Activated CD8-positive, alpha-beta memory T cell treated with anti-CD3 and anti-CD28 coated beads for 48 hours (primary cell): ENCODE measurements around the gene SORL1.
A peak's percentile ranks its signal among the peaks of the same experiment; 100 is the strongest.
"Not testable (repeated sequence)": the region's sequence is repeated elsewhere in the genome, so short reads cannot be mapped to it uniquely, and the experiment has no call there.

Experiments
- DNase-seq, 3 experiments: peaks; one replicate each; pipeline ENCODE4 v3.0.0-alpha.2; 2020; ENCODE audit warnings: low read depth in 2 of 3, low spot score in 2 of 3

Gene SORL1

DNA sequence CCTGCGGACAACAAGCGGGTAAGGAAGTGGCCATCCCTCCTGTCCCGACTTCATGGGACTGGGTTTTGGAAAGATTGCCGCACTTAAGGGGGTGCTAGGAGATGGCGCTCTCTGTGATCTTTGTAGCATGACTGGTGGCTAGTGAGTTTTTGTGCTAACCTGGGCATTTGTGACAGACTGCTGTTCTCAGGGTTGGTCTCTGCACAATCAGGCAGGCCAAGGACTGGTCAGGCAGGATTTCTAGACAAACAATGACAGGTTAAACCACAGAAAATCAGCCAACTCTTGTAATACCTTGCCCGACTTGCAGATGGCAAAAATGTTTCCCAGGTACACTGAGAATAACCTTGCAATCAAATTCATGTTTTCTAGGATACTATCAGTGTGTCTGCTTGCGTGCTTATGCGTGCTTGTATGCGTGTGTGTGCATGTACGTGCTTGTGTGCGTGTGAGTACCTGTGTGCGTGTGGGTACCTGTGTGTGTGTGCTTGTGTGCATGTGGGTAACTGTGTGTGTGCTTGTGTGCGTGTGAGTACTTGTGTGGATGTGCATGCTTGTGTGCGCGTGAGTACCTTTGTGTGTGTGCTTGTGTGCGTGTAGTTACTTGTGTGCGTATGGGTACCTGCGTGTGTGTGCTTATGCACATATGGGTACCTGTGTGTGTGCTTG is 26.2 kb downstream of the SORL1 start:
- no peak for DNase-seq

DNA sequence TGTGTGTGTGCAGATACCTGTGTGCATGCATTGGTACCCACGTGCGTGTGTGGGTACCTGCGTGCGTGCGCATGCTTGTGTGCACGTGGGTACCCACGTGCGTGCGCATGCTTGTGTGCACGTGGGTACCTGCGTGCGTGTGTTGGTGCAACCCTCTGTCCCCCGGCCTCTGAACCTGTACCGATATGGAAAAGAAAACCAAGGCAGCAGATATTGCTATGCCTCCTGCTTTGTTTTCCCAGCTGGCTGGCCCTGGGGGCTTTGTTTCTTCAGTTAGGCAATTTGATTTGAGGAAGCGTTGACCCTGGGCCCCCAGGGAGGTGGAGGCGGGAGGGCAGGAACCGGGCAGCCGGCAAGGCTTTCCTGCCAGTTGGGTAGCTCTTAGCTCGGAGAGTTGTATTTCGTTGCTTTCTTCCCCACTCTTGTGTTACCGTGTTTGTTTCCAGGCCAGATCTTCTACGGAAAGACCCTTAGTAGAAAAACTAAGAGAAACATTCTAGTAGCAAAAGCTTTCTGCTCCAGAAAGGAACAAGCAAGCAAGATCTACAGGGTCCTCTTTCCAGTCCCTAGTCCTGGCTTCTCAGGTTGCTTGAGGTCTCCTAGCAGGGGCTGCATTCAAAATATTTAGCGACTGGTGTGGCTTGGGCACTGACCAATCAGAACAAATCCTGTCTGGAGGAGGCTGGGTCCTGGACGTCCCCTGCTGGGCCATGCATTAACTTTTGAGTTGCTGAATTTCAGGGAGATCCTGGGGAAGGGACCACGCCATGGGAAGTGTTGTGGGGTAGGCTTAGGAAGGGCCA is 27.0 kb downstream of the SORL1 start:
- no peak for DNase-seq

DNA sequence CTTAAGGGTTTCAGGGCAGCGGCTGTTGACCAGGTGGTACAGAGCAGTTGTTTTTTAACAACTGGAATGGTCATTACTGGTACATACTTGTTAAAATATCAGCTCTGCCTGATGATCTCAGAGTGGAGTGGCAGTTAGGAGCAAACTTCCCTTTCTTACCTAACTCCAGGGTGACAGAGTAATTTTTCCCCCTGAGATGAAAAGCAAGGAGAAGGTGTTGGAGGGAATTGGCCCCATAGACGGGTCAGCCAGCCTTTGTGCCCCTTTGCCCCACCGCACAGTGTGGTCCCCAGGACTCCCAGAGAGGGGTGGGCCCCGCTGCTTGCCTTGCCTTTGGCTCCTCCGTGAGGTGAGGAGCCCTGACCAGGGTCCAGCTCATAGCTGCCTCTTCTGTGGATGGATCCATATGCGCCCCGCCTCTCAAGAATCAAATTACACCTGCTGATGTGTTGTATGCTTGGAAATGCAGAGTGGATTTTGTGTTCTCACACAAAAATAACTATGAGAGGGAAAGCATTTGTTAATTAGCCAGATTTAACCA is 27.7 kb downstream of the SORL1 start:
- DNase-seq: no peak

DNA sequence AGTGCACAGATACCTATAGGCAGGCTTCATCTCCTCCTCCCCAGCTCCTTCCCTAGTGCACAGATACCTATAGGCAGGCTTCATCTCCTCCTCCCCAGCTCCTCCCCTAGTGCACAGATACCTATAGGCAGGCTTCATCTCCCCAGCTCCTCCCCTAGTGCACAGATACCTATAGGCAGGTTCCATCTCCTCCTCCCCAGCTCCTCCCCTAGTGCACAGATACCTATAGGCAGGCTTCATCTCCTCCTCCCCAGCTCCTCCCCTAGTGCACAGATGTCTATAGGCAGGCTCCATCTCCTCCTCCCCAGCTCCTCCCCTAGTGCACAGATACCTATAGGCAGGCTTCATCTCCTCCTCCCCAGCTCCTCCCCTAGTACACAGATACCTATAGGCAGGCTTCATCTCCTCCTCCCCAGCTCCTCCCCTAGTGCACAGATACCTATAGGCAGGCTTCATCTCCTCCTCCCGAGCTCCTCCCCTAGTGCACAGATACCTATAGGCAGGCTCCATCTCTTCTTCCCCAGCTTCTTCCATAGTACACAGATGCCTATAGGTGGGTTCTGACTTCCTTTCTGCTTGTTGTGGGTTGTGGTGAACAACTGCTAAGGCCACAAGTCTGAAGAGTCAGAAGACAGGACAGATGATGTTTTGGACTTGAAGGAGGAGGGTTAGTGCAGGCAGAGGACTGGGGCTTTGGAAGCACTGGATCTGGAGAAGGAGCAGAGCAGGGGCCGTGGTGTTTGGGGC is 29.5 kb downstream of the SORL1 start:
- not testable (repeated sequence) for DNase-seq

DNA sequence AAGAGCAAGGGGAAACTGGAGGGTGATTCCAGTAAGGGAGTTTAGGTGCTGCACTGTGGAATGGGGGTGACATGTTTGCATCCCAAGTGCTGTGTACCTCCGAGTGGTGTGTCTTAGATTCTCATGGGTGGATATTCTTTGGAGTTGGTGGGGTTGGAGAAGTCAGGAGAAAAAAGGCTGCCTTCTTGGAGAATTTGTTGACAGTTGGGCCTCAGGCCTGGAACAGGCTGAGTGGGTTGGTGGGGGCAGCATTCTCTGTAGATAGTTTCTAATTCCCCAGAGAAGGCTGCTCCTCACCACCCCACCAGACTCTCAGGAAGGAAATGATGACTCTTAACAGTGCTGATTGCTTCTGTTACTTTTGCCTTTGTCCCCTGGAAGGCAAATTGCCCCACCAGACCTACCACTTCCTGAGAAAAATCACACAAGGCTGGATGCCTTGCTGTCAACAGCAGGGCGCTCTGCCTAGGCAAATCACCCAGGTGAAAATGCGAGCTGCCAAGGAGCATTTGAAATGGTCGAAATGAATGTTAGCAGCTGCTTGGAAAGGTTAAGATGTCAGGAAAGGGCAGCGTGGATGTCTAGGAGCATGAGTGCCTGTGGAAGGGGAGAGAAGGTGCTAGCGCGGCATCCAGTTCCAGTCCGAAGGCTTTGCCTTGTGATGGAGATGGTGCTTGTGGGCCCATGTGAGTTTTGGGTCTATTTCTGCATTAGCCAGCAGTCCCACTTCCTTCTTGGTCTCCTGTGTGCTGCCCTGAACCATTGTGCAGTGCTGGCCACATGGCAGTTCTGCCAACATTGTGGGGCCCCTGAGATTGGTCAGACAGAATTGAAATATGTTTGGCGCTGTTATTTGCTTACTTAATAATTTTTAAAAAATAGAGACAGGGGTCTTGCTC is 30.4 kb downstream of the SORL1 start:
- peak in 1 of 3 experiments; percentile 30 for DNase-seq

DNA sequence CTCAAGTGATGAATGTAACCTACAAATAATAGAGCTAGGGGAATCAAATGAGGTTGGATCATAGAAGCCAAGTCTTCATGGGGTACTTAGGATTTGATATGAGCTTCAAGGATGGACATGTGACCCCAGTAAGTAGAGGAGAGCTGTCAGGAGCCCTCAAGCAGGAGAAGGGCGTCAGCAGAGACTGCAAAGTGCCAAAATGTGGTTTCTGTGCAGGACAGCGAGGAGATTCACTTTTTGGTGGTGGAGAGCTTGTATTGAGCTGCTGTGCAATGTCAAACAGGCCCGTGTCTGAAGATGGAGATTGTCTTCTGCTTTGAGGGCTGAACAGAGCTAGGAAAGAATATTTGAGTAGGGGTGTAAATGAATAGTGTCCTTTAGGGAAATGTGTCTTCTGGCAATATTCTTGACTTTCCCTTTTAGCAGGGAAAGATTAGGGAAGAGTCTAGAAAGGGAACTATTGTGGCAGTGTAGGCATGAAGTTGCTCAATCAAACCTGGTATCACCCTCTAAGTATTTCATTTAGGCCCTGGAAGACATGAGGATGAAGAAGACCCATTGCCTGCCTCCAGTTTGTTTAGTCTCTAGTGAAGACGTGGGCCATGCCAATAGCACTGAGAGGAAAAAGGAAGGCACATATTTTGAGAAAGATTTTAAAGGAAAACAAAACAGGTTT is 31.8 kb downstream of the SORL1 start:
- DNase-seq: no peak

DNA sequence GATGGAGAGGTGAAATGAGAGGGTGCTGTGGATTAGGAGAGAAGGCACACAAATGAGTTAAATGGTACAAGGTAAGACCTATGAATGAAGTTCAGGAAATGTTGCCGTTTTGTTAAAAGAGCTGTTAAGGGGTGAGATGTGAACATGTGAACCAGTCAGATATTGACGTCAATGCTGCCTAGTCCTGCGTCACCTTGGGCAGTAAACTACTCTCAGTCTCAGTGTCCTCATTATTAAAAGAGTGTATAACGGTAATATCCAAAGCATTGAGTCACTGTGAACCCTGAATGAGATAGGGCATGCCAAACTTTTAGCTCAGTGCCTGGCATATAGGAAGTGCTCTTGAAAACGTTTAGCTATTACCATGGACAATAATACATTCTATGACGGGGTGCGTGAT is 33.1 kb downstream of the SORL1 start:
- no peak for DNase-seq

DNA sequence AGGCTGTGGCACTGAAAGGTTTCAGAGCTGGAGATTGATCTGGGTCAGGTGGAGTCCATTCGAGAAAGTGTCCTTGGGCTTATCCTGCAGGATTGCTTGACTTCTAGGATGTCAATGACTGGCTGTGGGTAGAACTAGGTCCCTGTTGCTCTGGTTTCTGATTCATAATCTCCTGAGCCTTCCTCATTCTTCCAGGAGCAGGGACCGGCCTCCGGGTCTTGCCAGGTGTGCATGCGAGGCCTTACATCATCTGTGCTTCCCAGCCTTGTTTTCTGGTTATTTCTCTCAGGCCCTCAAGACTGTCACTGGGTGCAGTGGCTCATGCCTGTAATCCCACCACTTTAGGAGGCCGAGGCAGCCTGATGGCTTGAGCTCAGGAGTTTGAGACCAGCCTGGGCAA is 33.9 kb downstream of the SORL1 start:
- DNase-seq: no peak

DNA sequence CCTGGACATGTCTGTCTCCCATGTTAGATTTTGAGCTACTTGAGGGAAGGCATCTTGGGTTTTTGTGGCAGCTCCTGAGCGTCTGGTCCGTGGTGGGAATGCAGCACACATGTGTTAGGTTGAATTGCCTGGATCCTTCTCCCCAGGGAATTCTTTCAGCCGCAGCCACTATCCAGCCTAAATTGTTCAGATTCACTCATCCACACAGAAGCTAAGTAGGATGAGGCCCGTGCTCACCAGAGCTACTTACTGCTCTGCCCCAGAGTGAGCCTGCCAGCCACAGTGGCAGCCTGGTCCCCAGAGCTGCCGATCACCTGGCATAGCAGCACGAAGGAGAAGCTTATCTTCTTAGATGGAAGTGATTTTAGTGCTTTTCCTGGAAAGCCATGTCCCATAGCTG is 35.1 kb downstream of the SORL1 start:
- DNase-seq: no peak

DNA sequence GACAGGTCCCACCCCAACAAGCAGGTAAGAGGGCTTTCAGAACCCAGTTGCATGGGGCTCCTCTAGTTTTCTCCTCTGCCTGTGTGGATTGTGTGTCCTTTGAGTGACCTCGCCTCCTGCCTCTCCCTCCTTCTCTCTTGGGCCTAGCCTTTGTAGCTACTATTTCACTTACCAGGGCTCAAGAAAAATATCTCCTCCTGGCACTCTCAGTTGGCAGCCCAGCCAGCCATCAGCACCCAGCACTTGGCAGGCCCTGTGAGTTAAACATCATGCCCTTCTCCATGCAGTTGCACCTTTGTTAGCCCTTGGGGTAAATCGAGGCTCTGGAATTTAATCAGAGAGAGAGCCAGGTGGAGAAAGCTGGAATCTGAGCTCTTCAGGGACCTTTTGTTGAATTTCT is 36.1 kb downstream of the SORL1 start:
- no peak for DNase-seq

DNA sequence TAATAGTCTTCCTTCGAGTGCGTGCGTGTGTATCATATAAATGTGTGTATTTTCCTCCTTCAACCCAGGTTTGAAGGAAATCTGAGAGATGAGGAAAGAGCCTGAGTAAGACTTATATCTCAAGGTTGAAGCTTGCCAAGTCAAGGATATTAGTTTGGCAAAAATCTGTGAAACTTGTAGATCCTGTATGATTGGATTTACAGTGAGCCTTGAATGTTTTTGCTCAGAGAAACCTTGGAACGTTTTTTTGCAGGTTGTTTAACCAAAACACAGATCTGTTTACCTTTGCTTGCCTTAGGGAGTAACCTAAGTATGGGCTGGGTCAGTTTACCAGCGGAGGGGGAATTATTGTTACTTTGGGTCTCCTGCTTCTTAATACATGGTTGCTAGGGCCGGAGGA is 36.5 kb downstream of the SORL1 start:
- no peak for DNase-seq

DNA sequence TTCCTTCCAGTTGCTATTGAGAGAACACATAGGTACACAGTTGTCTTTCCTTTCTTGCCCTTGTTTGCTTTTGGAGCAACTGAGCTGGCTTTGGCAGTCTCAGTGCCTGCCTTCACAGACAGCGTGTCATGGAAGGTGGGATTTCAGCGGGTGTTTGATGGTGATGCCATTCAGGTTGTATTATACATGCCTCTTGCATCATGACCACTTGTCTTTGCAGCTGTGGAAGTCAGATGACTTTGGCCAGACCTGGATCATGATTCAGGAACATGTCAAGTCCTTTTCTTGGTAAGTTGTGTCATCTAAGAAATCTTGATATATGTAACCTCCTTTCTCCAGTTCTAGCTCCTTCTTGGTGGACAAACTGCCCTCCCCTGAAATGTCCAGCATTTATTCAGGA is 37.7 kb downstream of the SORL1 start:
- DNase-seq: no peak

DNA sequence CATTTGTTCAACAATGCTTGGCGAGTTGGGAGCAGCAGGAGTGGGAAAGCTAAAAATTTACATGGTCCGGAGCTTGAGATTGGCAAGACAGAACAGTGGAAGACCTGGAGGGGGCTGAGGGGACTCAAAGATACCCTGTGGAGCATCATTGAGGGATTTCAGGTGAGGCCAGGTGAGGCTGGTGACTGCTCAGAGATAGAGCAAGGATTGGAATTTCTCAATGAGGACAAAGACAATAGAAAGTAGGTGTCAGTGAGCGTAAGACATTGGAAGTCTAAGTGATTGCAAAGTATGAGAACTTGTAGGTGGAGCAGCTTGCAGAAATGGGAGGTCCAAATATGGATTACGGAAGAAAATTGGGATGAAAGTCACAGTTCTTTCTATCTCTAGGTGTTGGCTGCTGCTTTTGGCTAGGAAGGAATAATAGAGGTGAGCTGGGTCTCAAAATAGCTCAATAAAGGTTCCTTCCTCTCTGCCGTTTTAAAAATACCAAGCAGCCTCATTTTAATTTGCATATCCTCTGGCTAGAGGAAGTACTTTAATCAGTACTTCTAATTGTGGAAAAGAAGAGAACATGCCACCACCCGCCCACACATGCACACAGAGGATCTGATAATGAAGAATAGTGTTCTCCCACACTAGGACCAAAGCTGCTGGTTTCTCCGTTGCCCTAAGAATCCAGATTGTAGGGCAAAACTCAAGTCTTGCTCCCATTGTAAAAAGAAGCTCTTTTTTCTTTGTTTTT is 42.4 kb downstream of the SORL1 start:
- no peak for DNase-seq

DNA sequence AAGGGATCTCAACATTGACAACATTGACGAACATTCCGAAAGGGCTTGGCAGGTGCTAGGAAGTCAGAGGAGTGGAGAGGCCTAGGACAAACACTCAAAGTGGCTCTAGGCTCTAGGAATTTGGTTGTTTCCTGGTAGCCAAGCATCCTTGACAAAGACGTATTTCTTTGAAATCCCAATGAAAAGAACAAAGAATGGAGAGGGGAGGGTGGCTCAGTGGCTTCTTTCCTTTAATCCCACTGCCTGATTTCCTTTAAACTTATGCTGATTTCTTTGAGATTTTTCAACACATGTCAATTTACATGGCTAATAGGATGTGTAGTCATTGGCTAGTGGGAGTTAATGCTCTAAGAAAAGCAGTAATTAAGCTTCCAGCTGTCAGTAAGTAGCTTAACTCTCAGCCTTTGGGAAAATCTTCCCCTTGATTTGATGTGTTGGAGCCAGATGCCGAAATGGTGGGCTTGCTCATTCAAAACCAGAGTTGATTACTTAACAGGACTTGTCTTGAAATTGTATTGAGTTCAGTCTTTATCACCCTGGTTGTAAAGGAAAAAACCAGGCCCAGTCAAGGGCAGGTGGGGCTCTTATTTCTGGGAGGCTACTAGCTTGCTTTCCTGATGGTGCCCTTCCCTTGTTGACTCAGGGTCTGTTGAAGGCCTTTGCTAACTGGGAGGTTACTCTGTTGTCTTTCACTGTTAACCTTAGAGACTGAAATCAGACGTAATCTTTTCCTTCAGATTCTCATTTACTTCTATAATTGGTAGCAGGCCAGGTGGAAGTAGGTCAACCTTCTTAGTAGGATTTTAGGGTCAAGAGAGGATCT is 45.3 kb downstream of the SORL1 start:
- DNase-seq: no peak

DNA sequence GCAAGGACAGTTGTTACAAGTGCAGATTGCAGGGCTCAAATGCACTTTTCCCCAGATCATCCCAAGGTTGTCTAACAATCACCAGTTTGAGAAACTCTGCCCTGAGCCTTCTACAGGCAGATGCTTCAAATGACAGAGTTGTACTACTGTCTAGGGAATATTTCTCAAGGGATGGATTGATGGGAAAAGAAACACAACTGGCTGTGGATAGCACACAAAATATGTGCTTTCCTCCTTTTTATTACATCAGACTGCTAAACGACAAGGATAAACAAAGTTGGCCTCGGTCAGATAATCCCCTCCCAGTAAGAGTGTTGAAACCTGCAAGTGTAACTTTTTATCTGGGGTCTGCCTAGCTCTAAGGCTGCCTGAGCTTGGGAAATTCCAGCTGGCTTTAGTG is 47.3 kb downstream of the SORL1 start:
- no peak for DNase-seq

DNA sequence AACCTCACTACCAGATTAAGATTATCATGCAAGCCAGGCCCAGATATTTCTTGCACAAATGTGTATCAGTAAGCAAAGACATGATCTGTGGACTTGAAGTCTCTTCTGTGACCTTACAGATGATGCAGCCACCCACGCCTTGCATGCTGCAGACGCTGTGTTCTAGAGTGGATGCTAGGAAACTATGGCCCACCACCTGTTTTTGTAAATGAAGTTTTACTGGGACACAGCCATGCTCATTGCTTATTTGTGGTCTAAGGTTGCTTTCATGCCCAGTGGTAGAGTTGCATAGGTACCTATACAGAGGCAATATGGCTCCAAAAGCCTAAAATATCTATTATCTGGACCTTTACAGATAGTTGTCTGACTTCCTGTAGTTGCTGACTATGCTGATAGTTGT is 48.2 kb downstream of the SORL1 start:
- DNase-seq: no peak

DNA sequence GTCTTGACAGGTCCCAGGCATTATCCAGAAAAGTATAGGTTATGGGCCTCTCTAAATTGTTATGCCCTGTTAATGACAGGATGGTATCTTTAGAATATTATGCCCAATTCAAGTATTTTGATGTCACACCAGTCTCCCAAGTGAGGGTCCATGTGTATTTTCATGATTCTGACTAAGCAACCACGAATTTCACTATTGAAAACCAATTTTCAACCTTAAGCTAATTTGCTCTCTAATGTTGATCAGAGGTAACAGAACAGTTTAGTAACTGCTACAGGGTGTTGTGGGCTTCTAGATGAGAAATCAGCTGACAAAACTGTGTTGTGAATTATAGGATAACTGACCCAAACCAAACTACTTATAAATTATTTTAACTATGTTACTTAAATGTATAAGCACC is 48.6 kb downstream of the SORL1 start:
- no peak for DNase-seq

DNA sequence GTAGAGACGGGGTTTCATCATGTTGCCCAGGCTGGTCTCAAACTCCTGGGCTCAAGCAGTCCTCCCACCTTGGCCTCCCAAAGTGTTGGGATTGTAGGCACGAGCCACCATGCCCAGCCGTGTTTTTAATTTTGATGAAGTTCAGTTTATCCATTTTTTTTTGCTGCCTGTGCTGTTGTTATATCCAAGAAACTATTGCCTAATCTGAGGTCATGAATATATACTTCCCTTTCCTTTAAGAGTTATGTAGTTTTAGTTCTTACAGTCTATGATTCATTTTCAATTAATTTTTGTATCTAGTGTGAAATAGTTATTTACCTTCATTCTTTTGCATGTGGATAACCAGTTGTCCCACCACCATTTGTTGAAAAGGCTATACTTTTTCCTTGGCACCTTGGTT is 50.9 kb downstream of the SORL1 start:
- no peak for DNase-seq

DNA sequence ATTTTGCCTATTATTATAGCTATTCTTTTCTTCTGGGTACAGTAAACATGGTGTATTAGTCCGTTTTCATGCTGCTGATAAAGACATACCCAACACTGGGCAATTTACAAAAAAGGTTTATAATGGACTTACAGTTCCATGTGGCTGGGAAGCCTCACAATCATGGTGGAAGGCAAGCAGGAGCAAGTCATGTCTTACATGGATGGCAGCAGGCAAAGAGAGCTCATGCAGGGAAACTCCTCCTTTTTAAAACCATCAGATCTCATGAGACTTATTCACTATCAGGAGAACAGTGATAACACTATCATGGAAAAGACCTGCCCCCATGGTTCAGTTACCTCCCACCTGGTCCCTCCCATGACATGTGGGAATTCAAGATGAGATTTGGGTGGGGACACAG is 54.1 kb downstream of the SORL1 start:
- not testable (repeated sequence) for DNase-seq
